ENCODE data around the gene CRACR2A. TPM values are rescaled to one million over a fixed set of nuclear protein-coding genes. Genes with fewer than 3 reads are reported as not detected.

The CRACR2A gene
- total and polyA plus RNA-seq, 2 of the 13 experiments (the other 11 are each of a cell fraction or from before 2014, with no cell fraction given), result 0.09 to 0.20 TPM

DNA sequence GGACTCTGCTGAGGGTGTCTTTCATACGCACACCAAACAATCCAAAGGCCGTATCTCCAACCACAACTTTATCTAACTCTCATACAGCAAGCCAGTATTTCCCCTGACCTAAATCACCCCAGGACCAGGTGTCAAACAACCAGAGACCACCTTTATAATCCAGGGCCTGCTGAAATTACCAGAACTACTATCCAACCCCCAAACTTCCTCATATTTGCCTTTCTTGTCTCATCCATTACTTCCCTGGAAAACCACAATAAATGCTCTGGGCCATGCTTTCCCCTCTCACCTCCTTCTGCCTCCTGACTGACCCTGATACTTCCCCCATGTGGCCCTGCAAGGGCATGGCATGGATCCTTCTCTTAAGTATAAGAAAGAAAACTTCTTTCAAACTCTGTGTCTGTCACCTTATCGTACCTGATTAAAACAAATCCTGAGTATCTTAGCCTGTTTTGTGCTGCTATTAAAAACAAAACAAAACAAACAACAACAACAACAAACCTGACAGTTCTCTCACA lies 44.7 kb upstream of the CRACR2A start:
- CTCF ChIA-PET (ENCODE audit: low intra/inter-chr PET ratio, low total read pairs), result no interaction called here
- FAIRE-seq, result no peak
- ATAC-seq, result peak; percentile 28; the same call in 1 of the 3 replicates
- in situ Hi-C loops (cut with HindIII; ENCODE audit: extremely low pct_ligation_motif_present, low pct_unique_long_range_greater_than_20kb) (no loop called here), intact Hi-C loops (cut with micrococcal nuclease; ENCODE audit: unreplicated experiment) (no loop called here)
- POLR2A ChIA-PET, result no interaction called here
- no peak overlapping the region for H2AFZ ChIP-seq (ENCODE audit: low read length)
- H3K4me3 ChIP-seq (replicated peaks in 1 of 3; ENCODE audit: insufficient read depth in 1 of 3, low read depth in 2 of 3, low read length in 3 of 3), result no peak overlapping the region
- no peak overlapping the region for H3K4me2 ChIP-seq (ENCODE audit: low read depth, low read length)
- H3K27me3 ChIP-seq (ENCODE audit: control insufficient read depth in 1 of 2, insufficient read depth in 2 of 2, low read length in 2 of 2), result no peaks in the 10 kb centered on the region
- no peaks in the 10 kb centered on the region for H3K9me3 ChIP-seq (ENCODE audit: low read length)
- no peak overlapping the region for H3K9ac ChIP-seq (ENCODE audit: insufficient read depth, low read depth, low read length)
- H4K20me1 ChIP-seq (ENCODE audit: insufficient read depth, low read length), result no peaks in the 10 kb centered on the region
- TF ChIP-seq KMT2A (CRISPR knock-in tag; IDR thresholded peaks at IDR 0.05) (no peak), RNF2 (conservative IDR thresholded peaks at IDR 0.05; ENCODE audit: low read depth) (no peak), FLYWCH1 (CRISPR knock-in tag; IDR thresholded peaks at IDR 0.05) (no peak), ATF6 (CRISPR knock-in tag; conservative IDR thresholded peaks at IDR 0.05) (no peak), AGO1 (IDR thresholded peaks at IDR 0.05; ENCODE audit: low read depth, low read length, poor library complexity, severe bottlenecking) (no peak), TBX3 (IDR thresholded peaks at IDR 0.05; ENCODE audit: borderline replicate concordance) (no peak), ARNTL (CRISPR knock-in tag; IDR thresholded peaks at IDR 0.05) (no peak), ZNF180 (CRISPR knock-in tag; IDR thresholded peaks at IDR 0.05; ENCODE audit: borderline replicate concordance, low read depth) (no peak), YEATS2 (CRISPR knock-in tag; IDR thresholded peaks at IDR 0.05; ENCODE audit: borderline replicate concordance) (no peak), IRX3 (CRISPR knock-in tag; IDR thresholded peaks at IDR 0.05; ENCODE audit: borderline replicate concordance, low read depth) (no peak), CAMTA2 (CRISPR knock-in tag; IDR thresholded peaks at IDR 0.05; ENCODE audit: borderline replicate concordance) (no peak), ZNF335 (CRISPR knock-in tag; IDR thresholded peaks at IDR 0.05) (no peak), TBL1XR1 (IDR thresholded peaks at IDR 0.05; ENCODE audit: borderline replicate concordance, low read length, partially characterized antibody) (no peak)
- TF ChIP-seq, protein P1, sequence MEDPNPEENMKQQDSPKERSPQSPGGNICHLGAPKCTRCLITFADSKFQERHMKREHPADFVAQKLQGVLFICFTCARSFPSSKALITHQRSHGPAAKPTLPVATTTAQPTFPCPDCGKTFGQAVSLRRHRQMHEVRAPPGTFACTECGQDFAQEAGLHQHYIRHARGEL (CRISPR knock-in tag; IDR thresholded peaks at IDR 0.05), result no peak
- WGBS (ENCODE audit: low lambda C conversion rate), result 79% methylated on average over 3 of the region's 3 CpGs
- no peak for DNase-seq (ENCODE audit: low spot score)
- no peaks in the 10 kb centered on the region for H3K79me2 ChIP-seq (ENCODE audit: insufficient read depth, low read length)
- H3K27ac ChIP-seq (ENCODE audit: extremely low read length, insufficient read depth, low read length), result no peak overlapping the region
- BruUV-seq (replicated peaks), result no TSS peak
- no peaks in the 10 kb centered on the region for H3K36me3 ChIP-seq (replicated peaks in 1 of 2; ENCODE audit: control insufficient read depth in 1 of 2, insufficient read depth in 2 of 2, low read length in 2 of 2)
- H3K4me1 ChIP-seq (ENCODE audit: insufficient read depth, low read length), result peaks cover 25% of the 10 kb centered on the region

Measured in HepG2 (cell line).